Suprapubic skin (tissue), 4 donors: ENCODE data around the gene CKAP2.

ENCODE experiments used
- EP300 ChIP-seq: sonication (generic); formaldehyde crosslinking; IDR thresholded peaks from one replicate; pipeline ENCODE4 v1.6.1; 2017; ENCODE audit warnings: antibody characterized with exemption
- POLR2A ChIP-seq, 2 donors: fragments of 450-650 bp; IDR thresholded peaks; one replicate each; pipeline ENCODE4 v1.6.1; 2017; ENCODE audit warnings: antibody characterized with exemption in 2 of 2, mild to moderate bottlenecking in 2 of 2, moderate library complexity in 2 of 2
- POLR2AphosphoS5 ChIP-seq, 3 donors: sonication (generic); formaldehyde crosslinking; IDR thresholded peaks; one replicate each; pipeline ENCODE4 v1.6.1; 2017; ENCODE audit warnings: antibody characterized with exemption in 3 of 3
- TF ChIP-seq, protein P1 (sequence below), 2 donors: fragments of 200-600 bp in 1 of 2; fragments of 450-650 bp in 1 of 2; sonication (generic) in 1 of 2; IDR thresholded peaks; one replicate each; pipeline ENCODE4 v1.5.1; 2016 to 2019; ENCODE audit warnings: antibody characterized with exemption in 2 of 2, mild to moderate bottlenecking in 1 of 2, moderate library complexity in 1 of 2

DNA sequence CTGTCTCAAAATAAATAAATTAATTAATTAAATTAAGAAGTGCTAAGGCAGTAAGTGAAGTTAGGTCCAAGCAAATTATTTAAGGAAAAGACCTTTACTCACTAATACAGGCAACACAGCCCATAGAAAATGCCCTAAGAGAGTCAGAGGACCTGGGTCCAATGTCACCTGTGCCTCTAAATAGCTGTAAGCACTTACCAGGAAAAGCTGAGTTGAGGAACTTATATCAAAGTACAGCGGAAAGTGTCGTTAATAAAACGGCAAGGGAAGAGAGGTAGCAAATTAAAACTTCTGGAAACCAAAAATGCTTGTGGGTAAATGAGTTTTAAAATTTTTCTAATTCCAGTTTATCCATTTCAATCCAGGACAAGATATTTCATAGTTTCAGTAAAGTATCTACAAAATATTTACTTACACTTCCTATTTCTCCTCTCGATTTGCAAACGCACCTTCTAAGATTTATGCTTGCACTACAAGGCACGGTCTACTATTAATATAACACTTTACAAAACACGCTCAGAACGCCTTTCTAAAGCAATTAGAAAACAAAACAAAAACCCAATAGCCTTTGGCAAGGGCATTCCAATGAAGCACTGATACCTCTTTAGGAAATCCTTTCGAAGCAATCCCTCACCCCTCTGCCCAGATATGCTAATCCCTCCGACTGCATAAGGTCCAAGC lies 5.8 kb upstream of the CKAP2 start:
- TF ChIP-seq, protein P1, sequence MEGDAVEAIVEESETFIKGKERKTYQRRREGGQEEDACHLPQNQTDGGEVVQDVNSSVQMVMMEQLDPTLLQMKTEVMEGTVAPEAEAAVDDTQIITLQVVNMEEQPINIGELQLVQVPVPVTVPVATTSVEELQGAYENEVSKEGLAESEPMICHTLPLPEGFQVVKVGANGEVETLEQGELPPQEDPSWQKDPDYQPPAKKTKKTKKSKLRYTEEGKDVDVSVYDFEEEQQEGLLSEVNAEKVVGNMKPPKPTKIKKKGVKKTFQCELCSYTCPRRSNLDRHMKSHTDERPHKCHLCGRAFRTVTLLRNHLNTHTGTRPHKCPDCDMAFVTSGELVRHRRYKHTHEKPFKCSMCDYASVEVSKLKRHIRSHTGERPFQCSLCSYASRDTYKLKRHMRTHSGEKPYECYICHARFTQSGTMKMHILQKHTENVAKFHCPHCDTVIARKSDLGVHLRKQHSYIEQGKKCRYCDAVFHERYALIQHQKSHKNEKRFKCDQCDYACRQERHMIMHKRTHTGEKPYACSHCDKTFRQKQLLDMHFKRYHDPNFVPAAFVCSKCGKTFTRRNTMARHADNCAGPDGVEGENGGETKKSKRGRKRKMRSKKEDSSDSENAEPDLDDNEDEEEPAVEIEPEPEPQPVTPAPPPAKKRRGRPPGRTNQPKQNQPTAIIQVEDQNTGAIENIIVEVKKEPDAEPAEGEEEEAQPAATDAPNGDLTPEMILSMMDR (IDR thresholded peaks at IDR 0.05), result no peak
- TF ChIP-seq EP300, result no peak
- TF ChIP-seq POLR2A (IDR thresholded peaks at IDR 0.05), result no peak
- no peak for TF ChIP-seq POLR2AphosphoS5 (IDR thresholded peaks at IDR 0.05)
